Measurements from ENCODE around the gene OSMR.

The OSMR gene

DNA sequence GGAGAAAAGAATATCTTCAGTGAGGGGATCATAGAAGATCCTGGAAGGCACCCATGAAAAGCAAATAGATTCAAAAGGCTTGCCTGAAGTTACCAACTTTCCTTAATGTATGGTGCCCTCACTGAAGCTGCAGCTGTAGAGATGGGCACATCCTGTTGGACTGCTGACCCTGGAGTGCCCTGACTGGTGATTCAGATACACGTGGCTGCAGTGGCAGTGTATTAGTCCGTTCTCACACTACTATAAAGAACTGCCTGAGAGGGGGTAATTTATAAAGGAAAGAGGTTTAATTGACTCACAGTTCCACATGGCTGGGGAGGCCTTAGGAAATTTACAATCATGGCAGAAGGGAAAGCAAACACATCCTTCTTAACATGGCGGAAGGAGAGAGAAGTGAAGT is 80.3 kb downstream of the OSMR start:
- DNase-seq (ENCODE audit: low spot score): no peak

DNA sequence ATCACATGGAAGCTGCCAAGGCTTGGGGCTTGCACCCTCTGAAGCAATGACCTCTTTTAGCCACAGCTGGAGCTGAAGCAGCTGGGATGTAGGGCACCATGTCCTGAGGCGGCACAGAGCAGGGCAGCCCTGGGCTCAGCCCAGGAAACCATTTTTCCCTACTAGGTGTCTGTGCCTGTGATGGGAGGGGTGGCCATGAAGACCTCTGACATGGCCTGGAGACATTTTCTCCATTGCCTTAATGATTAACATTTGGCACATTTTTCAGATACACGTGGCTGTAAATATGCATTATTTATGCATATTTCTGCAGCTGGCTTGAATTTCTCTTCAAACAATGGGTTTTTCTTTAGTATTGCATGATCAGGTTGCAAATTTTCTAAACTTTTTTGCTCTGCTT is 81.7 kb downstream of the OSMR start:
- DNase-seq (ENCODE audit: low spot score): no peak

DNA sequence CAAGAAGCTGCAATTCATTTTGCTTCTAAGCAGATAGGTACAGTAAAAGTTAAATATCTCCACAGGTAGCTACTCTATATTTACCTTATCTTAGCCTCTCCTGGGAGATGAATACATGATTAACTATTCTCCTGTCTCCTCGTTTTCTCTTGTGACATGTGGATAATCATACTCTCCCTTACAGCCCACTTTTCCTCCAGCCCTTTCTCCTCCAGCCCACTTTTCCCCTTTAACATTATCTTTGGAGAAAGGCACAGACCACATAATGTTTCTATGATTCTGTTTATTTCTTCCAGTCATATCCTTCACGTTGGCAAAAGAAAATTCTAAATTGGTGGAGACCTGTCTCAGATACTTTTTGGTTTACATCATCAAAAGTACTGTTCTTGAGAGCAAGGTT is 84.0 kb downstream of the OSMR start:
- no peak for DNase-seq (ENCODE audit: low spot score)

DNA sequence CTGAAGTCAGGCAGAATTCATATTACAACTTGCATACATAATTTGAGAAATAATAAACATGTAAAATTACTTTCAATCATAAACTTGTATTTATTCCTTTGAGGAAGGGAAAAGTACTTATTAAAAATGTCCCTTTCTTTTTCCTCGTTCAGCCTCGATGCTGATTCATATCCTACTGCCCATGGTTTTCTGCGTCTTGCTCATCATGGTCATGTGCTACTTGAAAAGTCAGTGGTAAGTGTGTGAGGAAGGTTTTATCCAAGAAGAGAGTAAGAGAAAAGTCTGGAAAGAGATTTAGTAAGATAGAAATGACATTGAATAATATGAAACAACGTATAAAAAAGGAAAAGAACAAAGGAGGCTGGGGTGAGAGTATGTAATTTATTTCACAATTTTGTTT is 85.9 kb downstream of the OSMR start:
- DNase-seq (ENCODE audit: low spot score): no peak

DNA sequence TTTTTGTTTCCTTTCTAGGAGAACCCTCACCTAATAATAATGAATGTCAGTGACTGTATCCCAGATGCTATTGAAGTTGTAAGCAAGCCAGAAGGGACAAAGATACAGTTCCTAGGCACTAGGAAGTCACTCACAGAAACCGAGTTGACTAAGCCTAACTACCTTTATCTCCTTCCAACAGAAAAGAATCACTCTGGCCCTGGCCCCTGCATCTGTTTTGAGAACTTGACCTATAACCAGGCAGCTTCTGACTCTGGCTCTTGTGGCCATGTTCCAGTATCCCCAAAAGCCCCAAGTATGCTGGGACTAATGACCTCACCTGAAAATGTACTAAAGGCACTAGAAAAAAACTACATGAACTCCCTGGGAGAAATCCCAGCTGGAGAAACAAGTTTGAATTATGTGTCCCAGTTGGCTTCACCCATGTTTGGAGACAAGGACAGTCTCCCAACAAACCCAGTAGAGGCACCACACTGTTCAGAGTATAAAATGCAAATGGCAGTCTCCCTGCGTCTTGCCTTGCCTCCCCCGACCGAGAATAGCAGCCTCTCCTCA is 87.1 kb downstream of the OSMR start:
- DNase-seq (ENCODE audit: low spot score): no peak

DNA sequence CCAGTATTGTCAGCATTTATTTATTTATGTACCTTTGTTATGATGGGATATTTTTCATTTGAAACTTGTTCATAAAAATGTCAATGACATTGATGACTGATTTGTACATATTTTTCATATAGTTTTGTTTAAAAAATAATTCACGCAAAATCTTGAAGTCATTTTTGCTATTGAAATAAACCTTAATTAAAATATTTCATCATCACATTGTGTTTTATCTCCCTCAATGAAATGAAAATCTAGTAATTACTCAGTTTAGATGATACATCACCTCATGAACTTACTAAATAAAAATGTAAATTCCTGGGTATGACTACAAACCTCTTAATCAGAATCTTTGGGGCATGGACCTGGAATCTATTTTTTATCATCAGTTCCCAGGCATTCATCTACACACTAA is 89.6 kb downstream of the OSMR start:
- DNase-seq (ENCODE audit: low spot score): no peak

DNA sequence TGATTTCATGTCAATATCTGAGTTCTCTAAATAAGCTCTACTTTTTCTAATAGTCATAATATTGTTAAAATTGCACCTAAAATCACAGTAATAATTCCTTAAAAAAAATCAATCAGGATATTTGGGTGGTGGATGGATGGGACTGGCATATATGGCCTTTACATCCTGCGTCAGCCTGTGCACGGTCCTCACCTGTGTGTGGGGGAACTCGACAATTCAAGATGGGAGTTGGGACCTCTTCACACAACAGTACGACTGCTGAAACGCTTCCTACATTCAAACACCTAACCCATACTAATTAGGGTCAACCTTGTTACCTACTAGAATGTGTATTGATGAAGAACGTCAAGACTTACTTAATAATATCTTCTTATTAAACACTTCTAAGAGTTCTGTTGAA is 90.5 kb downstream of the OSMR start:
- DNase-seq (ENCODE audit: low spot score): no peak

DNA sequence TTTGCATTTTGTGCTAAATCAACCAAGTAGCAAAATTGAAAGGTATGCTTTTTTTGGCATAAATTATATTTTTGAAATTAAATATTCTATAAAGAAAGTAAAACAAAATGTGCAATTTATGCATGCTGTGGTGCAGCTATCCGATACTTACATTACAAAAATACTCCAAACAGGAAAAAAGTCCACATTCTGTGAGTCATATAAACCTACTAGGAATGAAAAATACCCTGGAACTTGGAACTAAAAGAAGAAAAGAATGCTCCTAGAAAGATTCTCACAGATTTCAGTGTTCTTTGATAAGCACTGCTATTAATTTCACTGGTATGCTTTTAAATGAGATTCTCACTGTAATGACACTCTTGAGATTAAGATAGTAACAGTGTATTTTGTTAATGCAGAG is 92.6 kb downstream of the OSMR start:
- DNase-seq (ENCODE audit: low spot score): no peak

DNA sequence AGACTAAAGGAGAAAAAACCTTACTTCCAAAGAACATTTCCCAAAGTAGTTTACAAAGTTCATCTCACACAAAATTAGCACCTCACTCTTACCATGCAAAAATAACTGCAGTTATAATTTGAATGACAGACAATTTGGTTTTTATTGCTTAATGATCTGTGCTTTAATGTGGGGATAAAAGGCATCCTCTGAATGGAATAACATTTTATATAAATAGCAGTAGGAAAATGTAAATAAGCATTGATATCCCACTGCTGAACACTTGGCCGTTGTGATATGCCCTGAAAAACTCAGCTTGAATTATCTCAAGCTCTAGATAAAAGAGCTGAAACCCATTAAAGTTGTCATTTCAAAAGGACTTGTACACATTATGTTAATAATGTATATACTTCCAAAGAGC is 93.2 kb downstream of the OSMR start:
- DNase-seq (ENCODE audit: low spot score): no peak

DNA sequence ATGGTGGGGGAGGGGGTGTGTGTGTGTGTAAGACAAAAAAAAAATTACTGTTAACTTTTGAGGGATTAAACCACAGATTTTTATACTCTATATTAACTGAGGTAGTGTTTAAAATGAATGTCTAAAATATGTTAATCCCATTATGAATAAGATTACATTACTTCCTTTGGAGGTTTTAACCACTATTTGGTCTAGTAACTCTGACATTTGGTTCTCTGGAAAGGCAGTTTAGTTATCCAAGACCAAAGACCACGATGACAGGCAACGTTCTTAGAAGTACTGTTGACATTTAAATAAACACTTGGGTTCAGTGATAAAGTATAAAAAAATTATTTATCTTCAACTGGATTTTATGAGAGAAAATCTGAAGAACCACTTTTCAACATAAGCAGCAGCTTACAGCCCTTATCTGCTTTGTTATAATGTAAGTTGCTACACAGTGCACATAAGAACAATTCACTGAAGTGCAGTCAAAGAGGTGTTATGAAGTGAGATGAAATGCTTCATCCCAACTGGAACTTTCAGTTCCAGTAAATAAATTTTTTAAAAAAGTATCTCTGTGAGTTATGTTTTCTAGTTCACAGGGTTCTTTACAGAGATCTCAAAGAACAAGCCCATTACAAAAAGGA is 94.5 kb downstream of the OSMR start:
- DNase-seq (ENCODE audit: low spot score): no peak

DNA sequence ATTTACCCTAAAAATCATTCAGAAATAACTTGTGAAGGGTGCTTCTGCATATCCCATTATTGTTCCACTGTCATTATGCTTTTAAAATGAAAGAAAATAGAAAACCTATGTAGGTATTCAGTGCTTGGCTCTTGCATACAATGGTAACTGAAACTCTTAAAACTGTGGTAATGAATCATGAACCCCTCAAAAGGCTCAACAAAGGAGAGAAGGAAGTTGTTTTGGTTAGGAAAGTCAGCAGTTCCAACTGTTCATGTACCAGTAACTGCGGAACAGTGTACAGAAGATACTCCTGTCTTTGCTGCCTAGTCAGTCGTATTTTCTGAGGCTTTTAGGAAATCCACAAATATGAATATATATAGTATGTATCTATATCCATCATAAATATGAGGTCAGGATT is 96.1 kb downstream of the OSMR start:
- no peak for DNase-seq (ENCODE audit: low spot score)

DNA sequence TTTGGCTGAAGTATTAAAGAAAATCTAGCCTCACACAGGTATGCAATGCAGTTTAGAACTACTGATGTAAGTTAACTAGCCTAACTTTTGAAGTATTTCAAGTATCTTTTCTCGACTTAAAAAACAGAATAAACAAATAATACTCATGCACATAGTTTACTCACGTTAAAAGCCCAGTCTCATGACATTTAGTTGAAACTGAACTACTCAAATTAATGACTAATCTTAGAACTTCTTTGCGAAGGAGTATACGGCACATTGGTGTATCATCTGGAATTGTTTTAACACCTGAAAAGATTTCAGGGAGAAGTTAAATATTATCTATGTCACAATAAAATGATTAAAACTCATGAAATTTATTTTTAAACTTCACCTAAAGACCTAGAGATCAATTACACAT is 98.5 kb downstream of the OSMR start:
- DNase-seq (ENCODE audit: low spot score): no peak

DNA sequence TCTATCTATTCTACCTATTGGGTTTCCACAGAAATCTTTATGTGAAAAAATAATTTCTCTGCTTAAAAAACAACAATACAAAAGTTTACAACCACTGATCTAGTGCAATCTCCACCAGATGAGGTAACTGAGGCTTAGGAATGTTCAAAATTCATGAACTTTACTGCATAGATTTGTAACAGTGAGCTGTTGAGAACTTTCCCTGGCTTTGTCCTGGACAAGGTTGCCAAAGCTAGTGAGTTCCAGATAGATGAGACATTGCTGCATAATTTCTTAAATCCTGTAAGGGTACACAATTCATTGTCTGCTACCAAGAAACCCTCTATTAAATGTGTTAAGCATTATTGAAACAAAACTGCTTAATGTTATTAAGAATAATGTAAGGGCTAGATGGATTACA is 102.7 kb downstream of the OSMR start:
- DNase-seq (ENCODE audit: low spot score): no peak

DNA sequence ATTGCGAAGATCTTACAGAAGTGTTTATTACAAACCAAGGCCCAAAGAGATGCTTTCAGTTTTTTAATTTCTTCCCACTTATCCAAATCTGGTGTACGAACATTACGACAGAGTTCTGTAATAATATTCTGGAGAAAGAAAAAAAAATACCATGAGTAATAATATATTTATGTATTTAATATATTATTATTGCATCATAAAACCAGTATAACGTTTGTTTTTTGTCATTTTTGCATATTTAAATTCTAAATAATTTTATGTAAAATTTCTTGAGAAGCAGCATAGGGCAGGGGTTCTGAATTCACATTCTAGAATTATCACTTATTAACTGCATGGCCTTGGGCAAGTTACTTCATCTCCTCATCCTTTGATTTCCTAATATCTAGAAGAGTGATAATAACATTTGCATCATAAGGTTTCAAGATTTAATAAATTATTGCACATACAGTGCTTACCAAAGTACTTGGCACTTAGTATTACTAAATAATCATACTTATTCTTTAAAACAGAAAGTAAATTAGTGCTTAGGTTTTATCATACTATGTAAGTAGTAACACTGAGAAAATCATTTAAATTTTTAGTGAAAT is 107.7 kb downstream of the OSMR start:
- DNase-seq (ENCODE audit: low spot score): no peak

DNA sequence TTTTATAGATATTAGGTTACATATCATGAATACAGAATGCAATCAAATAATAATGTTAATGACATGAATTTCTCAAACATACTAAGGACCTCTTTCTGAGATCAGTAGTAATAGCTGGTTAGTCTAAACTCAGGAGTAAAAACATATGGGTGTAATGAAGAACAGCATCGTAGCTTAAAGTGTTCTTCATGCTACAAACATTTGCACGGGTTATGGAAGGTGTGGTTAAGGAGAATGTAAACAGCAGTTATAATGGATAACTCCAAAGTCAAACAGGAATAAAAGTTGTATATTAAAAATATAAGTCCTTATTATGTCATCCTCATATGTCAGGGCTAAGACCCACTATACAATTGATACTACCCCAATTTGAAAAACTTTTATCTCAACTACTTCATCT is 115.9 kb downstream of the OSMR start:
- DNase-seq (ENCODE audit: low spot score): no peak

DNA sequence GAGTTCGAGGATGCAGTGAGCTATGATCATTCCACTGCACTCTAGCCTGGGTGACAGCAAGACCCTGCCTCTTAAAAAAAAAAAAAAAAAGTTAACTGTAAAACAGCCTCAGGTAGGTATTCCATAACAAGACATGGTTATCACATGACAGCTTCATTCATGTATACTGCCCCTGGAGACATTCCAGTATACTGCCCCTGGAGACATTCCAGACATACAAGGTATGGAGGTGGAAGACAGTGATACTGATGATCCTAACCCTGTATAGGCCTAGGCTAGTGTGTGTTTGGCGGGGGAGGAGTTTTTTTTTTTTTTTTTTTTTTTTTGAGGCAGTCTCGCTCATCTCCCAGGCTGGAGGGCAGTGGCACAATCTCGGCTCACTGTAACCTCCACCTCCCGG is 122.9 kb downstream of the OSMR start:
- no peak for DNase-seq (ENCODE audit: low spot score)

DNA sequence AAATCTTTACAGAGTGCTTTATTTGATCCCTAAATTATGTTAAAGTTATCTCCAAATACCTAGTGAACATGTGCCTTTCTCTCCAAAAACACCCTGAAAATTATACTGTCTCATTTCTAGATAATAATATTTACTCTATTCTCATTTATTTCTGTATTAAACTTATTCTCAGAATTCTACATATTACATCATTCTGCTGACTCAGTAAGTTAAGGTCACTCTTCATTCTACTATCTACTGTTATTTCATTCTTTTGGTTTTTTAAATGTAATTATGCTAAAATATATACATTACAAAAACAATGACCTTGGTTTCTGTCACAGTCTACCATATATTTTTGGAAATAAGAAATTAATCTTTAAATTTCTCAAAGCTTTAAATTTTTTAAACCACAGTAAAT is 132.2 kb downstream of the OSMR start:
- no peak for DNase-seq (ENCODE audit: low spot score)

DNA sequence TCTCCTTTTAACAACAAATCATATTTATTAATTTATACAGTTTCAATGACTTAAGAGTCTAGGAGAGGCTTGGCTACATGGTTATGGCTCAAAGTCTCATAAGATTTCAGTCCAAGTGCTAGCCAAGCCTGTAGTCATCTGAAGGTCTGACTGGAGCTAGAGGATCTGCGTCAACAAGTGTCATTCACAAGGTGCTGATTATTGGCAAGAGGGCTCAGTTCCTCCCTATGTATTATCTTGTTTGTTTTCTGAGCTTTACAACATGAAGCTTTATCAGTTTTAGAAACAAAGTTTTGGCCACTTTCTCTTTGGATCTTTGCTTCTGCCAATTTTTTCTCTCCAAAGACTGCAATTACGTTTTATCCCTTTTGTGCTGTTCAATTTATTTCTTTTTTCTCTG is 133.7 kb downstream of the OSMR start:
- DNase-seq (ENCODE audit: low spot score): no peak
